NCI-H1417 (cell line): ENCODE results near the gene RNLS.
"Not testable (repeated sequence)": the region's sequence is repeated elsewhere in the genome, so short reads cannot be mapped to it uniquely, and the experiment has no call there.

Experiments used
- DNase-seq, 3 experiments: peaks; one replicate each; lab custom pipeline; 2025; lab: John Stamatoyannopoulos, UW

The RNLS gene

DNA sequence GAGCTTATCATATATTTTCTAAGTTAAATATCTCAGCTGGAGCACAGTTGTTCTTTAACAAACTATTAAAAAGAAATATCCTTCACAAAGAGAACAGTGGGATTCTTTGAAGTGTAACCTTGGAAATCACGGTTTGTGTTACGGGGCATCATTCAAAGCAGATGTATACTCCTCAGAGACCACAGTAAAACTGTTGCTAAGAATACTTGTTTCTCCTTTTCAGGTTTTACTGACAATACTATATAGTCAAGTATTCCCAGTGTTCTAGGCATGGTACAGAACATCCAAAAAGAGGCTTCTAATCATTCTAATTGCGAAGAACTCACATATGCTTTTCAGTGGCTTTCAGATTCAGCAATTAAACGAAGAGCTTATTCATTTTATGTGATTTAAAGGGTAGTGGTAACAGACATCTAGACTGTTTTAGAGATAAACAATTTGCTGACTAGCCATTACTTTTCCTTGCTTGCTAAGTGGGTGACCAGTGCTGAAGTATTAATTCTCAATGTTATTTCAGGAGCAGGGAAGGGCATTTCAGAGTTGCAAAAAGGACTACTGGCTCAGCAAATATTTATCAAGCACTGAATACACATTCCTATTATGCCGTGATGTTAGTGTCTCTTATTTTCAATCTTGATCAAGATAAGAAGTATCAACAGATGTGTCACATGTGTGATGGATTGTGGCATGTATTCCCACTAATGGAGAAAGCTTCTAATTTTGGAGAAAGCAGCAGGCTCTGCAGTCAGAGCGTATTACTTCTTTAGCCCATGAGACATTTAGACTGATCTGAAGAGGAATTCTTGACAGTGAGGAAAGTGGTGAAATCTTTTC is 236.8 kb downstream of the RNLS start:
- peak in 1 of 3 experiments; percentile 19 for DNase-seq

GRCh38 chr10:88343761-88344484 is 239.2 kb downstream of the RNLS start:
- no peak for DNase-seq

GRCh38 chr10:88342733-88343310 is 240.3 kb downstream of the RNLS start:
- DNase-seq, result no peak

DNA sequence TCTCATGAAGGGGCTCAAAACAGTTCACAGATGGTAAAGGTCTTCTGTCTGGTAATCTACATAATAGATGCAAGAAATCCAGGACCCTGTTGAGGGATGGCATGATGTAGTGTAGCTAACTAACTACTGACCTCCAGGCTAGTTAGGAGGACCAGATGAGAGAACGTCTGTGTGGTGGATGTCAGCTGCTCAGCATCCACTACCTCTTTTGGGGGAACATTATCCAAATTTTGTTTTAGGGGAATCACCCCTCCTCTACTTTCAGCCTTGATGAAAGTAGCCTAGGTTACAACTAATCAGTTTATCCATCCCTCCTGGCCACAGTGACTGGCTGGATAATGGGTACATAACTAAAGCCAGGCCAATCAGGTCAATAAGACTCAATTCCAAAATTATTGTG is 246.0 kb downstream of the RNLS start:
- no peak for DNase-seq

- no peak for DNase-seq
These were observed 246.8 kb downstream of the RNLS start for GRCh38 chr10:88336334-88336733.

GRCh38 chr10:88333248-88333630 is 249.9 kb downstream of the RNLS start:
- no peak for DNase-seq

GRCh38 chr10:88332503-88333247 is 250.4 kb downstream of the RNLS start:
- no peak for DNase-seq

DNA sequence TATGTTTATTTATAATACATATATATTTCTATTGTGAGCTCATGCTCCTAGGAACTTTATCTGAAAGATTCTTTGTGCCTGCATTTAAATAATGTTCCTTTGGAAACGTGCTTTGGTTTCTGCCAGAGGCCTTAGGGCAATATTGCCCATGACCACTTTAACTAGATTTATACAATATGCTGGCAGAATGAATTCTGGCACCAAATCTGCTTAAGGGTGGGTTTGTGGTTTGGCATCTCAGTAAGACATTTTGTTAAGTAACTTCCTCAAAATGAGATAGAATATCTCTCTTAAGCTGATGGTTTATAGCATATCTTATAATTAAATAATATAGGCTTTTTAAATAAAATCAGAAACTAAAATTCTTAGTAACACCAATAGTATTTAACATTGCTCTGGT is 252.9 kb downstream of the RNLS start:
- DNase-seq, result no peak

GRCh38 chr10:88322324-88323063 is 260.6 kb downstream of the RNLS start:
- DNase-seq, result no peak

DNA sequence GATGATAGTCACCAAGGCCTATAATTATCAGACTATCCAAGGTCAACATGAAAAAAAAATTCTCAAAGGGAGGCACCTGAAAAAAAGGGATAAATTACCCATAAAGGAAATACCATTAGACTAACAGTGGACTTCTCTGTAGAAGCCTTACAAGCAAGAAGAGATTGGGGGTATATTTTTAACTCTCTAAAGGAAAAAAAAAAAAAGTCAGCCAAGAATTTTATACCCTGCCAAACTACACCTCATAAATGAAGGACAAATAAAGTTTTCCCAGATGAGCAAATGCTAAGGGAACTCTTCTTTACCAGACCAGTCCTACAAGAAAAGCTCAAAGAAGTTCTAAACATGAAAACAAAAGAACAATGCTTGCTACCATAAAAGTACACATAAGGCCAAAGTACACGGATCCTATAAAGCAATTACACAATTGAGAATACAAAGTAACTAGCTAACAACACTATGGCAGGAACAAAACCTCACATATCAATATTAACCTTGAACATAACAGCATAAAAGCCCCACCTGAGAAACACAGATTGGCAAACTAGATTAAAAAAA is 263.1 kb downstream of the RNLS start:
- DNase-seq, result no peak

DNA sequence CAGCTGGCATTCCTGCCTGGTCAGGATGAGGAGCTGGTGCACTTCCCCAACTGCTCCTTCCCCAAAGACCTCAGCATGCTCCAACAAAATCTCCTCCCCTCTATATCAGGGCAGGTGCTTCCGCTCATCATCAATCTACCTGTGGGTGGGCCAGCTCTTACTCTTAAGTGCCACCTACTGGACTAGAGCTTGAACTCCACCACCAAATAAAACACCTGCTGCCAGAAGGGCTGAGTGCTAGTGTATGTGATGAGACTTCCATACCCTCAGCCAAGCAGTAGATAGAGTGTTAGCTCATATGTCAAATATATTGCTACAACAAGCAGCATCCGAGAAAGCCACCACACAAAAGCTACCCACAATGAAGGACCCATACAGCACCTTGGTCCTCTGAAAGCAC is 264.3 kb downstream of the RNLS start:
- no peak for DNase-seq

DNA sequence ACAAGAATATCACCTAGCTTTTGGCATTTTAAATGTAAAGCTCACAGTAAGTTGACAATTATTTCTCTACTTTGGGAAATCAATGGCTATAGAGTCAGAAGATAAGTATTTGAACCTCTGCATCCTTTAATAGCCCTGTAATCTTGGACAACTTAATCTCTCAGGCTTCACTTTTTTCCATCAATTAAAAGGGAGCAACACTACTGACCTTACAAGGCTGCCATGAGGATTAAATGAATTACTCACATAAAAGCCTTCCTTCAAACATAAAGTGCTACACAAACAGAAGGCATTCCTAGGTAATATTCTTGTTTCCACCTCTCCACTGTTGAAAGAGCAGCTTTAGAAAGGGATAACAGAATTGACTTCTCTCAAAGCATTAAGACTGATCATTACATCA is 266.0 kb downstream of the RNLS start:
- DNase-seq, result no peak

- DNase-seq, result no peak
These were observed 266.7 kb downstream of the RNLS start for GRCh38 chr10:88316292-88316861.

DNA sequence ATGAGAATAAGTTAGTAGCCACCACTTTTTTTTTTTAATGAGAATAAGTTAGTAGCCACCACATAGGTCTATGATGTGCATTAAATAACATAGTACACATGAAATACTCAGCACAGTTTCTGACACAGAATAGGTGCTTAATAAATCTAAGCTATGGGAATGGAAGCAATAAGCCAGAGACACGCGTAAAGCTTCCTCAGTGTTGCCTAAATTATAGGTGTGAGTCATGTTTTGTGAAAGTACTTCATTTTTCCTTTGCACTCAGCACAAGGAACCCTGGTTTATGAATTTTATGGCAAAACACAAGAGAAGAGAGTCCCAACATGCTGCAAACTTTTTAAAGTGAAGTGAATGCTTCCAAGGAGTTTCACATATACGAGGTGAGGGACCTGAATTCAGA is 267.4 kb downstream of the RNLS start:
- no peak for DNase-seq

DNA sequence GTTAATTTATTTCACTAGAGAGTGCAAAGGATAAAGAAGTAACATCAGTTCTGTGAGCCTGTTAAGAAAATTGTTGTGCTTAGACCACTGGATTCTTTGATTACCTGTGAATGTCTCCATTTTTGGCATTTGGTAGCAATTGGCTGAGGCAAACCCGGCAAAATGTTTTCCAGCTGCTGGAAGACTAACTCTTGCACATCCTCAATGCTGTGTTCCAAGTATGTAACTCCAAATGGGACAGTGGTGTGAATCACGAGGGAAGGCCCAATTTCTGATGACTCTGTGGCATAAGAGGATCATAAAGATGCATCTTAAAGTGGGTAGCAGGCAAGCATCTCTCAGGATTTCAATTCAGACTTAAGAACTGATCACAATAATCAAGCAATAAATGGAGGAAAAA is 268.8 kb downstream of the RNLS start:
- no peak for DNase-seq

- no peak for DNase-seq
These were observed 269.2 kb downstream of the RNLS start for GRCh38 chr10:88313878-88314277.

DNA sequence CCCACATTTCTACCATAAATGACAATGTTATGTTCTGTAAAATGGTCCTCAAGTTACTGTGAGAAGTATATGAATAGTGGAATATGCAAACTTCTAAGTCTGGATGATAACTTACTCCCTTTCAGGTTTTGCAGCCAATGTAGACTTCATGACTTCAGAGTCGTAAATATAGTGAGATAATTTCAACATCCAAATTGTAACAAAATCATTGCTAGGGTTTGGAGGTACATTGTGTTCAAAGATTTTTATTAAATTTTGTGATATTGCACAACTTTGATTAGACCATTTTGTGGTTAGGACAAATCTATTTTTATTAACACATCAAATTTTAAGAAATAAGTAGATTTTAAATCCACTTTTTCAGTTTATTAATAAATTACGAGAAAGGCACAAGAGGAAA is 270.3 kb downstream of the RNLS start:
- DNase-seq, result no peak

DNA sequence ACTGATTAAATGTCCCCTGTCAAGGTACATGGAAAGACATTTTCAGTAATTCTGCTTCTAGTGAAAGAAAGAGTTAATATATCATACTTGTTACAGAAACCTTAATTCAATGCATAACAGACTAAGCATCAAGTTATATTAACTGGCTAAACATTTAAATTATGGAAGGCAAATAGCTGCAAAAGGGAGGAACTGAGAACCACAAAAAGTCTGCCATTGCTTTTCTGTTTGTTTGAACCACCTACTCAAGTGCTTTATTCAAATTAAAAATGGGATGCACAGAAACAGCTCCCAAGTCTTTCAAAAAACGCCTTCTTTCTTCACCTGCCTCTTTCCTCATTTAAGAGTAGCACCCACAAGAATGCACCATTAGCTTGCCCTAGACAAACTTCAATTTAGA is 271.9 kb downstream of the RNLS start:
- DNase-seq, result no peak

DNA sequence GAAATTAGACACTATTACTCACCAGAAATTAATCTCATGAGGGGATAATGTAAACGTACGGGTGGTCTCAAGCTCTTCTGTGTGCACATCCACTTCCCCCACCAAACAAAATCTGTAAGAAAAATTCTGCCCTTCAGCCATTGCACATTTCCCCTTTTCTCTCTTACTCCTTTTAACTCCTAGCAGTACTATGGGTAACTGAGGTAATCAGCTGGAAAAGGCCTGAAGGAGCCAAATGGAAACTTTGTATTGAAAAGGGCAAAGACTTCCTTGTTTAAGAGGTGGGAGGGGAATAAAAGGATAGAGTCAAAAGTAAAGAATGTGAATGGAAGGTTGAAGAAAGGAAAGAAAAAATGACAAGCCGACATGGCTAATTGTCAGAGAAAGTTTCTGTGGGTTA is 273.8 kb downstream of the RNLS start:
- no peak for DNase-seq

DNA sequence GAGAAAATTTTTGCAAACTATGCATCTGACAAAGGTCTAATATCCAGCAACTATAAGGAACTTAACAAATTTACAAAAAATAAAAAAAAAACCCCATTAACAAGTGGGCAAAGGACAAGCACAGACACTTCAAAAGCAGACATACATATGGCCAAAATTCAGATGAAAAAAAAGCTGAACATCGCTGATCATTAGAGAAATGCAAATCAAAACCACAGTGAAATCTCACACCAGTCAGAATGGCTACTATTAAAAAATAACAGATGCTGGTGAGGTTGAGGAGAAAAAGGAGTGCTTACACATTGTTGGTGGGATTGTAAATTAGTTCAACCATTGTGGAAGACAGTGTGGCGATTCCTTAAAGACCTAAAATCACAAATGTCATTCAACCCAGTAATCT is 274.8 kb downstream of the RNLS start:
- DNase-seq, result not testable (repeated sequence)

- no peak for DNase-seq
These were observed 283.3 kb downstream of the RNLS start for GRCh38 chr10:88299787-88300186.
